ENCODE results near the gene PCNX4. TPM values are rescaled to one million over a fixed set of nuclear protein-coding genes. Genes with fewer than 3 reads are reported as not detected.
"Not testable (repeated sequence)": the region's sequence is repeated elsewhere in the genome, so short reads cannot be mapped to it uniquely, and the experiment has no call there.

PCNX4 gene
- 10 to 100 TPM; 52.2 to 74.7 (median 62.9) TPM for total RNA-seq

- TF ChIP-seq POLR2A (IDR thresholded peaks at IDR 0.05) (peak; percentile 91 to 97), CTCF (IDR thresholded peaks at IDR 0.05) (peak in 2 of 5 experiments; percentile 32 to 44), EP300 (IDR thresholded peaks at IDR 0.05) (peak; percentile 96 to 99)
- Histone ChIP-seq H3K36me3 (no peaks in the 10 kb centered on the region), H3K4me3 (peak within 1 kb of the TSS; percentile 57 to 73 (median 72)), H3K27me3 (no peaks in the 10 kb centered on the region), H3K27ac (peak within 1 kb of the TSS; percentile 91 to 97 (median 95)), H3K4me1 (peaks cover 0 to 39% (median 24%) of the 10 kb centered on the region in 4 donors), H3K9me3 (no peaks in the 10 kb centered on the region)
- DNase-seq (ENCODE audit: low spot score in 2 of 2) = peak; percentile 96
- 0 to 1% methylated on average over 65 to 87 of the region's 88 CpGs for WGBS, 2 donors
These were observed at the start of gene PCNX4 for GRCh38 chr14:60091550-60092525. TSS of gene PCNX4 (plus strand) at chr14:60091923. CDS start at chr14:60107639, 15,716 bp downstream.

GRCh38 chr14:60047976-60048375 lies 43.7 kb upstream of the PCNX4 start:
- DNase-seq (ENCODE audit: low spot score in 2 of 2); H3K4me1 ChIP-seq; H3K27me3 ChIP-seq; H3K4me3 ChIP-seq; H3K27ac ChIP-seq; H3K36me3 ChIP-seq: not testable (repeated sequence)
- 60 to 69% methylated on average over 1 of the region's 1 CpG for WGBS, 2 donors
- peaks cover 0 to 54% (median 6%) of the 10 kb centered on the region in 4 donors for H3K9me3 ChIP-seq

- no peak for TF ChIP-seq POLR2A (IDR thresholded peaks at IDR 0.05)
- TF ChIP-seq EP300 (IDR thresholded peaks at IDR 0.05) = no peak
- no peak for TF ChIP-seq CTCF (IDR thresholded peaks at IDR 0.05)
- H3K36me3 ChIP-seq = no peaks in the 10 kb centered on the region
- H3K4me3 ChIP-seq = no peak overlapping the region
- no peaks in the 10 kb centered on the region for H3K27me3 ChIP-seq
- no peak overlapping the region for H3K27ac ChIP-seq
- H3K4me1 ChIP-seq = peaks cover 0 to 8% (median 0%) of the 10 kb centered on the region in 4 donors
- no peak for DNase-seq (ENCODE audit: low spot score in 2 of 2)
- WGBS, 2 donors = 28 to 48% methylated on average over 3 of the region's 3 CpGs
- peaks cover 0 to 20% (median 0%) of the 10 kb centered on the region in 4 donors for H3K9me3 ChIP-seq
These were observed 40.0 kb upstream of the PCNX4 start for GRCh38 chr14:60051721-60052221.

- H3K4me3 ChIP-seq = no peak overlapping the region
- TF ChIP-seq CTCF (IDR thresholded peaks at IDR 0.05) = no peak
- no peak for TF ChIP-seq POLR2A (IDR thresholded peaks at IDR 0.05)
- no peak for TF ChIP-seq EP300 (IDR thresholded peaks at IDR 0.05)
- no peaks in the 10 kb centered on the region for H3K4me1 ChIP-seq
- H3K36me3 ChIP-seq = no peaks in the 10 kb centered on the region
- DNase-seq (ENCODE audit: low spot score in 2 of 2) = no peak
- 88 to 96% methylated on average over 1 of the region's 1 CpG for WGBS, 2 donors
- H3K27ac ChIP-seq = no peak overlapping the region
- H3K27me3 ChIP-seq = no peaks in the 10 kb centered on the region
- peaks cover 0 to 3% (median 0%) of the 10 kb centered on the region in 4 donors for H3K9me3 ChIP-seq
These were observed 33.6 kb upstream of the PCNX4 start for GRCh38 chr14:60058087-60058486.

- Histone ChIP-seq H3K4me1 (no peaks in the 10 kb centered on the region), H3K9me3 (no peaks in the 10 kb centered on the region), H3K4me3 (no peak overlapping the region), H3K27me3 (no peaks in the 10 kb centered on the region), H3K36me3 (no peaks in the 10 kb centered on the region), H3K27ac (no peak overlapping the region)
- DNase-seq (ENCODE audit: low spot score in 2 of 2) = no peak
- 78 to 81% methylated on average over 2 of the region's 2 CpGs for WGBS, 2 donors
- TF ChIP-seq POLR2A (IDR thresholded peaks at IDR 0.05) (no peak), EP300 (IDR thresholded peaks at IDR 0.05) (no peak), CTCF (IDR thresholded peaks at IDR 0.05) (no peak)
These were observed 30.4 kb upstream of the PCNX4 start for GRCh38 chr14:60061371-60061770.

Data from tibial nerve (tissue), 4 donors.